GM18868 (cell line): Measurements from ENCODE around the gene AIP.

Experiments used
- ATAC-seq: cut with Tn5 transposase; IDR thresholded peaks from one replicate; pipeline ENCODE4 v1.9.1; 2021; ENCODE audit warnings: mild to moderate bottlenecking, moderate library complexity; ENCODE audit not compliant: unreplicated experiment

The AIP gene

DNA sequence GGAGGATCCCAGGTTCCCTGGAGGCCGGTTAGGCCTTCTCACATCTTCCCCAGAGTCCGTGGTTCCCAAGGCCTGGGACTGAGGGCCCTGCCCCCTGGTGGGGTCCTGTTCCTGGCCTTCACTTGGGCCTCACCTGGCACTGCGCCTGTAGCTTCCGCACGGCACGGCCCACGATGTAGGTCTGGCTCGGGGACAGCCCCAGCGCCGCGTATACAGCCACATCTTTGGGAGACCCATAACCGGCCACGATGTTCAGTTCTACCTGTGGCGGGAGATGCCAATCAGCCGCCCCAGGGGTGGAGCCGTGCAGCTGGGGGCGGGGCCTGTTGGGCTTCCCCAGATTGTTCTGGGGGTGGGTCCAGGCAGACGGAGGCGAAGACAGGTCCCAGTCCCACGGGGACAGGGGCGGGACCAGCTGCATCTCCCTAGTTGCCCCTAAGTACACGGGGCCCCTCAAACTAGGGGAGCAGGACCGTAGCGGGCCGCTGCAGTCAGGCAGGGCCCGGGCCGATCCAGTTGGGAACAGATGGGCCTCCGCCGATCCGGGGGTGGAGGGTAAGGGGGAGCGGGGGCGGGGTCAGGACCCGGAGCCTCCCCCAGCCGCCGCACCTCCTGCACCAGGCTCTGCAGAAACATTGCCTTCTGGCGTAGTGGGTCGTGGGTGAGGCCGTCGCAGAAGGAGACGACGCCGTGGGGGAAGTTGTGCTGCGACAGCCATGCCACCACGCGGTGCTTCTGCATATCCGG, 10.1 kb downstream of the AIP start:
- ATAC-seq = no peak

DNA sequence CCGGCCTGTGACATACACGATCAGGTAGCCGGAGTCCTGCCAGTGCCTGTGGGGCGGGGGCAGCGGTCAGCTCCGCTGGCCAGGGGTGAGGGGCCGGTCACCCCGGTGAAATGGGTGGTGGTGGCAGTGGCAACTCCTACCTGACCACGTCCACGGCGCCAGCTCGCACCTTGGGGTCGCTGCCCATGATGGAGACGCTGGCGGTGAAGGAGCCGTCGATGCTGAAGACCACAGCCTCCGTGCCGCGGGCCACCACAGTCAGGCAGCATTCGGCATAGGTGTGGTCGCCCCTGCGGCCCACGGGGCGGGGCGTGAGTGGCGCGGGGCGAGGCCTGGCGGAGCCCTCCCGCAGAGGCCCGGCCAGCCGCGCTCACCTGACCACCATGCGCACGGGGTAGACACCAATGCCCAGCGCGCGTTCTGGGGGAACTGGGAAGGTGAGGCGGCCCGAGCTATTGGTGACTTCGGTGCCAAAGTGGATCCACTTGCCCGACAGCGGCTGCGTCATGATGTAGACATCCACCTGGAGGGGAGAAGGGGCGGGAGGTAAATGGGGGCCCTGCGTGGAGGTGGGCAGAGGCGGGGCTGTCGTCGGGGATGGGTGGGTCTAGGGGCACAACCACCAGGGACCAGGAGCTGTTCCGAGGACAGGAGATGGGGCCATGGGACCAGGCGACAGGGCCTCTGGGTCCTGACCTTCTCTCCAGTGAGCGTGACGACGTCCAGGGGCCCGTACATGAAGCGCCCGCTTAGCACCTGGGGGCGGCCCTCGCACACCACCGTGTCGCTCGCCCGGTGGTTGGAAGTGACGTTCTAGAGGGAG, 10.9 kb downstream of the AIP start:
- no peak for ATAC-seq

DNA sequence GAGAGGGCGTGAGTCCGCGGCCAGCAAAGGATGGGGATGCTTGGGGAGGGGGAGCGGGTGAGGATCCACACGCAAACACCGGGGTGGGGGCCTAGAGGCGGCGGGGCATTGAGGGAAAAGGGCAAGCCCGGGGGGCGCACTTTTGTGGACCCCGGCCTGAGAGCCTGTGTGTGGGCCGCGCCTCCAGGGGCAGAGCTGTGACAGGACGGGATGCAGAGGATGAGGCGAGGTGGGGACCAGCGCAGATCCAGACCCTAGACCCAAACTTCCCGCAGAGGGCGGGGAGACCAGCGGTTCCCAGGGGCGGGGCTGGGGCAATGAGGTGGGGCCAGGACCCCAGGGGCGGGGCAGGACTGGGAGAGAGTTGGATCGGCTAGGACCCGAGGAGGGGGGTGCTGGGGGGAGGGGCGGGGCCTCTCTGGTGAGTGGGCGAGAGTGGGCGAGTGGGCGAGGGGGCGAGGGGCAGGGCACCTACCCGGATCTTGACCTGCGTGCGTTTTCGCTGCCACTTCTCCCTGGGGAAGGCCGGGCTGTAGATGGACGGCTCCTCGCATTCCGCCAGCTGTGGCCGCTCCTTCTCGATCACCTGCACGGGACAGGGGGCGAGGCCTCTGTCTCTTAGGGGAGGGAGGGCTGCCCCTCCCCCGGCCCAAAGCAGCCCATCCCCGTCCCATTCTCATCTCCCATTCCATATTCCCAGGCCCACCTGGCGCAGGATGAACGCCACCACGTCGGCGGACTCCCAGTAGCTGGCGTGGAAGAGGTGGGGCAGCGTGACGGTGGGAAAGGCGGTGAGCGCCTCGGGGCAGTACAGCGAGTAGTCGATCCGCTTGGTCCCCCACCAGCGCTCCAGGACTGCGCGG, 11.8 kb downstream of the AIP start:
- ATAC-seq = no peak

DNA sequence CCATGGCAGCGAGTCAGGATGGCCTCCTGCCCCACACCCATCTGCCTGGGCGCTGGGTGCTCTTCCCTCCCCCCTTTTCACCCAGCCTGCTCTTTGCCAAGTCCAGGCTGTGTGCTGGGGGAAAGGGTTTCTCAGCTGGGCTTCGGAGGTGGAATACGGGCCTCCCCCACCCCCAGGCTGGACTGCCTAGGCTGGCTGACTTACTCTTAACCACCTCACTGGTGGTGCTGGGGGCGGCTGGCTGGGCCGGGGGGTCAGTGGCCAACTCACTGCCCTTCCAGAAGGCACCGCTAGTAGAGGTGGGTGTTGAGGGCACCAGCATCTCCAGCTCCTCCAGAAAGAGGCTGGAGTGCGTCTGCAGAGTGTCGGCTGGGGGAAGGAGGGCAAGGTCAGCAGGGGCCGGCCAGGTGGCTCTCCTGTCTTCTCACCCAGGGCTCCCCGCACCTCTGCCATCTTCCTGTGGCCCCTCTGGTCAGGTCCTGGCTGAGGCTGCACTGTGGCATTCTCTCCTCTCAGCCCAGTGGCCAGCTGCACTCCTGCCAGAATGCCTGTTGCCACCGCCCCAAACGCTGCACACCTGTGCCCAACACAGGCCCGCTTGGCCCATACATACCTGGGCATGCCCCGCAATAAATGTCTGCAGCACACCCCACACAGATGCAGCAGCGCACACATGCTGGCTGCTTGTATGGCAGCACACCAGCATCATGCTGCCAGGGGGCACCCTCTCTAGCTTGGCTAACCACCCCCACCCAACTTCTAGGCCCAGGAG, 12.6 kb downstream of the AIP start:
- no peak for ATAC-seq

DNA sequence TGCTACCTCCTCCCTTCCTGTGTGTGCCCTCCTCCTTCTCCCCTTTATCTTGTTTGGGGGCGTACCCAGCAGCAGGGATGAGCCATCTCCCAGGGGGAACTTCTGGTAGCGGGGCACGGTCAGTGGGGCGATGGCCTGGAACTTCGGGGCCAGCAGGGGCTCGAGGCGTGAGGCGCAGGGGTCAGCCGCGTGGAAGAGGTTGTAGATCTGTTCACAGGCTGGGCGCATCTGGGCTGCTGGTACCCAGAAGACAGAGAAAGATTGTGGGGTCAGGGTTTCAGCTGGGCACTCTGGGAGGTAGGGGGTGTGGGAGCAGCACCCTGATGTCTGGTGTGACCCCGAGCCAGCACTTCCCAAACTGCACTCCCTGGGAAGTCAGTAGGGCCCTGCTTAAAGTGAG, 13.3 kb downstream of the AIP start:
- no peak for ATAC-seq

DNA sequence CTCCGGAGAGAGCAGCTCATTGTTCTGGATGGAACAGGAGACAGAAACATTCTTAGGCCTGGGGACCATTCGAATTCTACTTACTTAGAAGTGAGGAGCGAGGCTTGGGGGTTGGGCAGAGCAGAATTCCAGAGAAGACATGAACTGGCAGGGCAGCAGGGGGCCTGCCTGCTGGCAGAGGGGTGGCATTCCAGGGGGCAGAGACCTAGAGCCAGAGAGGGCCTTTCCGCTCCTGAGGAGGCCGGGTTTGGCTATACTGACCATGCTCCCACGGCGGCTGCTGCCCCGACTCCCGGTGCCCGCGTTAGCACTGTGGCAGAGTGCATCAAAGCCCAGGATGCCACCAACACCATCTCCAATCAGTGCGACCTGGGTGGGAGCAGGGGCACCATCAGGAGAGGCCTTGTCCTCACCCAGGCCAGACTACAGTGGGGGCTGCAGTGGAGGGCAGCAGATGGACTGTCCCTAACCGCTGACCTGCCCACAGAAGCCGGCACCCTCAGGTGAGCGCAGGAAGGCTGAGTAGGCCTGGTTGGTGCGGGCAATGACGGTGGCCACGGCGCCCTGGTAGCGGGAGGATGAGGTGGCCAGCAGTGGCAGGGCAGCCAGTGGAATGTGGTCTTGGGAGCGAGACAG, 14.9 kb downstream of the AIP start:
- no peak for ATAC-seq

DNA sequence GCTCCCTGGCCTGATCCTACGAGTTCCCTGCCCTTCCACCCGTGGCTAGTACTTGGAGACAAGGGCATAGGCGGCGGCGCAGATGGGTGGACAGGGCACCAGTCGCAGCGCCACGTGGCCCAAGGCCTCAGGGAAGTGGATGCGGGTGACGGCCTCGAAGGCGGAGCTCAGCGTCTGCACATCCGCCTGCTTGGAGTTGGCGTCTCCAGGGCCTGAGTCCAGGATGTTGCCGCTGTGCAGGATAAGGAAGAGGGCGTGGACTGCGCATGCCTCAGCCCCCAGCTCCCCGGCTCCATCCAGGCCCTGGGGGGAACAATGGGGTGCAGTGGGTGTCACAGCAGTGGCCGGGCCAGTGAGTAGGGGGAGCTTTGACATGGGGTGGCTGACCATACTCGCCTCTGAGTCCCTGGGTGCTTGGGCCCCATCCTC, 15.7 kb downstream of the AIP start:
- ATAC-seq = no peak

DNA sequence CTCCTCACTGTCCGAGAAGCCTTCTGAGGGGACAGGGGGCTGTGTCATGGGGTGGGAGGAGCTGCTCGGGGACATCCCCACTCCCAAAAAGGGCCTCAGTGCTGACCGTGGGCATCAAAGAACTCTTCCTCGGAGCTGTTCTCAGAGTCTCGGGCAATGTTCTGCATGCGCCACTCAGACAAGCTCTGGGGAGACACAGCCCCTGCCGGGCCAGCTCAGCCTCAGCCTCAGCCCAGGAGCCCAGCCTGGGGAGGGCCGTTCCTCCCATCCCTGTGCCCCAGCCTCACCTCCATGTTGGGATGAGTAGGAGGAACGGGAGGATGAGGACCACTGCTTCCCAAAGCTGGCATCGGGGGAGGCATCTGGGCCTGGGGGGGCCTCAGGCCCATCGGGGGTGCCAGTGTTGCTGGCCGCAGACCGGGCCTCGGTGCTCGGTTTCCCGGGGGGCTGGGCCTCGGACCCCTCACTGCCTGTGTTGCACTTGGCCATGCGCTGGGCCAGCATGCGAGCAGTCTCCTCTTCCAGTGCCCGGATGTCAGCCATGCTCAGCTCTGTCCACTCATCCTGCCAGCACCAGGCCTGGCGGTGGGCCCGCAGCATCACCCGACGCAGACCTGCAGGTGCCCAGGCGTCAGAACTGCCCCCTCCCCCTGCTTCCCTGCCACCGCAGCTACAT, 17.1 kb downstream of the AIP start:
- no peak for ATAC-seq

DNA sequence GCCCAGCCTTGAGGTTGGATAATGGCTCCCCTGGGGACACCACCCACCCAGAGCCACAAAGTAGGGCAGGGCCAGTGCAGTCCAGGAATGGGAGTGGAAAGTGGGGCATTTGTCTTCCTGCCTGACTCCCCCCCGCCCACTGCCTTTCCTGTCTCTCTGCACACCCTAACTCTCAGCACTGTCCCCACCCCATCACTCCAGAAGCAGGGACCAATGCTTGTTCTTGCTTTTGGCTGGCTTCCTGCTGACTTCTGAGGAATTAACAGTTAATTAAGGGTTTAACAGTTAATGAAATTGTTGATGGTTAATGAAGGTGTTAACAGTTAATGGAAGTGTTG, 17.6 kb downstream of the AIP start:
- no peak for ATAC-seq

DNA sequence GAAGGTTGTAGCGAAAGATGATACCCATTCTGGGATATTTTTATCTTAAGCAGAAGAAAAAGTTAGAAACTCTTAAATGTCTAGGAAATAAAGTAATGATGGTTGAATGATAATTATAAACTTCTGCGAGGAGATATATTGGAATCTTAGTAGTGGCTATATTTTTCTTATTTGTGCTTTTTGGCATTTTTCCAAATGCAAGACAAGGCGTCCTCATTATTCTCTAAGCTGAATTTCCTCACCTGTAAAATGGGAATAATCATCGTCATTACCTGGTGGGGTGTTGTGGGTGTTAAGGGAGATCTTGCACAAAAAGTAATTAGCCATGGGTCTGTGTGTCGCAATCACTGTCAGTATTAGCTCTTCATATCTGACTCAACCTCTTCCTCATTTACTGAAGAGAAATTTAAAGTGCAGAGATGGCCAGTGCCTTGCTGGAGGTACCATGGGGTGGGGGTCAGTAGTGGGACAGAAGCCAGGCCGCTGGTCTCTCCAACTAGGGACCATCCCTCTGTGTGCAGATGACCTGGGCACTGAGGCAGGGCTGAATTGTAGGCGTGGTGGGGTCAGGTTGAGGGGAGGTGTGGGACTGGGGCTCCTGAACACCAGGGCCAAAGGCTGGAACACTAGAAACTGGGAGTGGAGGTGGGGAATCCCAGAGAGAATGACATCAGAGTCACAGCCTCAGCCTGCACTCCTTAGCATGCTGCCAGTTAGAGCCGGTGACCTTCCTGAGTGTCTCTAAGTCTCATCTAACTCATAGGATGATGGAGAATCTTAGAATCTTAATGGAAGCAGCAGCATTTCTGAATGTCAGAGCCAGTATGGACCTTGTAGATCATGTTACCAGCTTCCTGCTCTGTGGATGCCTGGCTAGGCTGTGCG, 18.2 kb downstream of the AIP start:
- no peak for ATAC-seq

DNA sequence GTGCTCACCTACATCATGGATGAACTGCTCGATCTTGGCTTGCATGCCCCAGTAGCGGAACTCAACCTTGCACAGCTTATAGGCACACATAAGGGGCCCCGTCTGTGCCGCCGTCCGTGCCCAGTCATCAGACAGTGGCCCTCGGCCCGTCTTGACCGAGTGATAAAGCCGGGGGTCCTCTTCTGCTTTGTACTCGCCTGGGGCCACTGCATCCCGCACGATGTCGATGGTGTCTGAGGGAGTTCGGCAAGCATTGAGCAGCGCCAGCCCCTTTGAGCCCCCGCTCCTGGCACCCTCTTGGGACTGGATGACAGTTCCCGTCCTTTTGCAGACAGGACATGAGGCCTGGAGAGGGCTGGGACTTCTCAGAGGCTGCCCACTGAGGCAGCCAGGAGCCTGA, 19.0 kb downstream of the AIP start:
- no peak for ATAC-seq

DNA sequence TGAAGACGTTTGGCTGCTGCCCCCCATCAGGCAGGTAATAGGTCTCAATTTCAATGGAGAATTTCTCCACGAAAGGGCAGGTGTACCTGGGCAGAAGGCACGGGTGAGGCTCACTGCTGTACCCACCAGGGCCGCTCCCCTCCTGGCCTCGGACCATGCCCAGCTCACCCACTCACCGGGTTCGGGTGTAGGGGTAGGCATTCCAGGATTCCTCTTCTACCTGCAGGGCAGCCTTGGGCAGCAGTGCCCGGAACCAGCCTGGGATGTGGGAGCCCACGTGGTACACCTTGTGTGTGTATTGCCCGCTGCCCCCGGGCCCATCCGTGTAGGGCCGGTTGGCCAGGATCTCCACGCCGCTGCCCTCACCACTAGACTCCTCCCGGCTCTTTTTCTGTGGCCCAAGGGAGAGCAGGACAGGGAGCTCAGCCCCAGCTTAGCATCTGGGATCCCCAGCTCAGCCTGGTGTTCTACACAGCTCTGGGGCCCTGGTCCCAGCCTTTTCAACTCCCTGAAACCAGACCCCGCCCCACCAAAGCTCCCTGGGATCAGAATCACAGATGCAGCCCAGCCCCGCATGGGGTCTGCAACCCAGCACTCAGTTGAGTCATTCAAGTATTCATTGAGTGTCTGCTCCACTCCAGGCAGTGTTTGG, 19.6 kb downstream of the AIP start:
- no peak for ATAC-seq

DNA sequence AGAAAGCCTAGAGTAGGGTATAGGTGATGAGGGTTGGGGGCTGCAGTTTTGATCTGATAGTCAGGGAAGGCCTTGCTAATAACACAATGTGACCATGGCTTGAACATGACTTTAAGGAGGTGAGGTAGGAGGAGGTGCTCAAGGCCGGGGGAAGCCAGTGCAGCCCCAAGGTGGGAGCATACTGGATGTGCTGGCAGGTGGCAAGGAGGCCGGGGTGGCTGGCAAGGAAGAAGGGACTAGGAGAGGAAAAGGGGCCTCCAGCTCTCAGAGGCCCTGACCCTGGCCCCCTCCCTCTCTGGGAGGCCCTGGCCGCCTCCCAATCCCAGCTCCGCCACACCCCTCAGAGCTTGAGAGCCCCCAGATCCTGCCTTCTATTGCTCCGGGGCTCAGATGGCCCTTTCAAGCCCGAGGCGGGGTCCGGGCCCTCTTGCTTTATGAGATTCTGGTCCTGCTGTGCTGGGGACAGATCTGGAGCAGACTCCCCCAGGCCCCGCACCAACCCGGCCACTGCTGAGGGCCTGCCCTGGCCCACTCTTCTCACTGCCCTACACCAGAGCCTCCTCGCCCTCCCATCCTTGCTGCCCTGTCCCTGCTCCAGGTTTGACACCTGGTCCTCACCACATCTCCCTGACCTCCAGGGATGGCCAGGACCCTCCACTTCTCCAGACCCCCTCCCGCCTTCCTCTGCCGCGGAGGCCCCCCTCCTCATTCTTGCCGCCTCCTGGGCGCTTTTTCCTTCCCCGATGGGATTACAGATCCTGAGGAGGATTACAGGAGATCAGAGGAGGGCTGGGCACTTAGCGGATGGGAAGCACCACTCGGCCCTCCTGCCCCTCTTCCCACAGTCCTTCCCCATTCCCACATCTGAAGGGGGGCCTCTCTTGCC, 20.5 kb downstream of the AIP start:
- no peak for ATAC-seq

DNA sequence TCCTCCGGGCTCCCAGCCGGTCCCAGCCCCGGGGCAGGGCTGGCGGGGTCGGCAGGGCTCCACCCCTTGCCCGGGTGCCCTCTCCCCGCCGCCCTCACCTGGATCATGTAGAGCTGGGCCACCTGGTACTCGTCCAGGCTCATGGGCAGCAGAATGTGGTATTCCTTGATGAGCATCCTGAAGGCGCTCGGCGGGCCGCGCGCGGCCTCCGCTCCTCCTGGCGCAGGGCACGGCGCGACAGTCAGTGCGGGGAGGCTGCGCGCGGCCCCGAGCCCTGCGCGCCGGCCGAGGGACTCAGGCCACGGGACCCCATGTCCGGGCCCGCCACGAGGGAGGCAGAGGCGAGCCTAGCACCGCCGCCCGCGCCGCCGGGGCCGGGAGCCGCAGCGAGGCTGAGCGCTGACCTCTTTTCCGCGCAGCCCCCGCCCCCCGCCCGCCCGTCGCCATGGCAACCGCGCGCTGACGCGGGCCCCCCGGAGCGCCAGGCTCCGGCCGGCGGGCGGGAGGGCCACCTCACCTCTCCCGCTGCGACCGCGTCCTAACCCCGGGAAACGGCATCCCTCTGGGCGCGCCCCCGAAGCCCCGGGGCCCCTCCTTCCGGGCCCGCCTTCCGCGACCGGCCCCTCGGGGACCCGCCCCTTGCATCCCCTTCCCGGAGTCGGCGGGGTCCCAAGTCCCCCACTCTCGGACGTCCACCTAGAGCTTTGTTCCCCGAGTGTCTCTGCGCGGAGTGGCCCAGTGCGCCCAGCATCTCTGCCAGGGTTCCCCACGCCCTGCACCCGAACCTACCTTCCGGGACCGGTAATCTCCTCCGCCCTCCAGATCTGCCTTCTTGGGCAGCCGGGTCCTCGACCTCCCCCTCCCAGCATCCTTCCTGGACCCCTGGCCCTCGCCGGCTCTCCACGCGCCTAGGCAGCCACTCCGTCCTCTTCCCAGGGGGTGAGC, 21.5 kb downstream of the AIP start:
- ATAC-seq = no peak

DNA sequence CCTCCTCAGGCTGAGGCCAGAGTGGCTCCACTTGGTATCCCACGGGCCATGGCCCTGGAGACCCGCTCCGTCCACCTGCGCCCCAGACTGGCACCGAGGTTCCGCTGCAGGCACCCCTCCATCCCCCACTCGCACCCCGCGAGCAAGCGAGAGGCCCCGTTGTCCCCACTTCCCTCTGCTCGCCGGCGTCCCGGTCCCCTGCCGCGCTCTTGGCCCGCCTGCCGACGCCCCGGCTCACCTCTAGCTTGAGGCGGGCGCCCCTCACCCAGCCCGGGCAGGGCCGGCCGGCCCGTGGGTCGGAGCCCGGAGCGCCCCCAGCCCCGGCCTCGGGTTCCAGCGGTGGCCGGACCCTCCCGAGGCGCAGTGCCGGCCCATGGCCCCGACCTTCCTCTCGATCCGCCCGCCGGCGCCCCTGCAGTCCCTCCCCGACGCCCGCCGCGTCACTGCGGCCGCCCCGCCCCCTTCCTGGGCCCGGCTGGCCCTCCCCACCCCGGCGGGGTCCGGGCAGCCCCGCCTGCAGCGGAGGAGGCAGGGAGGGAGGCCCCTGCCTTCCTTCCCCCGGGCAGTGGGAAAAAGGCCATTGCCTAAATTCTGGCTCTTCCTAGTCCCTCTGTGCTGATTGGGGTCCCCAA, 22.2 kb downstream of the AIP start, which contains the start of gene PITPNM1:
Gene PITPNM1 (minus strand): TSS at position 414 of the 632 bp plus-strand sequence. CDS start 1,183 bp downstream, outside the sequence.
- no peak for ATAC-seq
